Stimulated activated CD8-positive, alpha-beta memory T cell treated with anti-CD3 and anti-CD28 coated beads, Interleukin-15, amount 100 ng/mL, for 48 hours (primary cell): Measurements from ENCODE around the gene IPCEF1.

Experiments
- DNase-seq, 2 donors: peaks; one replicate each; pipeline ENCODE4 v3.0.0-alpha.2; 2020; ENCODE audit warnings: low read depth in 2 of 2

IPCEF1 gene

GRCh38 chr6:154371281-154371680 lies 14.7 kb upstream of the IPCEF1 start:
- no peak for DNase-seq

GRCh38 chr6:154370545-154370944 lies 13.9 kb upstream of the IPCEF1 start:
- no peak for DNase-seq

- DNase-seq, result no peak
Observed at GRCh38 chr6:154367839-154368695, 11.5 kb upstream of the IPCEF1 start.

GRCh38 chr6:154367336-154367735 lies 10.7 kb upstream of the IPCEF1 start:
- no peak for DNase-seq

DNA sequence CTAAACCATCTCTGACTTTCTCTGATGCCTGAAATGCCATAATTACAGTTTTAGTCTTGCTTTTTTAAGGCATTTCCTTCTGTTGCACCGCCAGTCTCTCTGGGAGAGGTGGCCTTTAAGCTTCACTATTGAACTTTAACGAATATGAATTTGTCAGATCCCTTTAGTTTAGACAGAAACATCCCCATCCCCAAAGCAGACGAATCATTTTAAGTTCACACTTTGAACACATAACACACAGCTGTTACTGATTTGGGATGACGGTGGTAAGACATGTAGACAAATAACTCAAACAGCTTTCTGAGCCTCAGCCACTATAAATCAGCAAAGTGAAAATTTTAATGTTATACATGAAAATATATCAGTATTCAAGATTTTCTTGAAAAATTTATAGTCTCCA lies 7.2 kb upstream of the IPCEF1 start:
- DNase-seq, result no peak

- no peak for DNase-seq
Observed at GRCh38 chr6:154361476-154361875, 4.9 kb upstream of the IPCEF1 start.

- DNase-seq, result no peak
Observed at GRCh38 chr6:154360476-154360875, 3.9 kb upstream of the IPCEF1 start.

DNA sequence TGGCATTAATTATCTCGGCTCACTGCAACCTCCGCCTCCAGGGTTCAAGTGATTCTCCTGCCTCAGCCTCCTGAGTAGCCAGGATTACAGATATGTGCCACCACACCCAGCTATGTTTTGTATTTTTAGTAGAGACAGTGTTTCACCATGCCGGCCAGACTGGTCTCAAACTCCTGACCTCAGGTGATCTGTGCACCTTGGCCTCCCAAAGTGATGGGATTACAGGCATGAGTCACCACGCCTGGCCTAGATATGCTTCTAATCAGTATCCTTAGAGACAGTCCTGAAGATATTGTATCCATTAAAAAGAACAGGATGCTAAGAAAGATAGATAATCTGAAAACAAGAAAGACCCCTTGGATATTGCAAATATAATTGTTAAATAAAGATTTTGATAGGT lies 3.1 kb upstream of the IPCEF1 start:
- DNase-seq, result no peak

GRCh38 chr6:154359161-154359574 lies 2.6 kb upstream of the IPCEF1 start:
- no peak for DNase-seq

DNA sequence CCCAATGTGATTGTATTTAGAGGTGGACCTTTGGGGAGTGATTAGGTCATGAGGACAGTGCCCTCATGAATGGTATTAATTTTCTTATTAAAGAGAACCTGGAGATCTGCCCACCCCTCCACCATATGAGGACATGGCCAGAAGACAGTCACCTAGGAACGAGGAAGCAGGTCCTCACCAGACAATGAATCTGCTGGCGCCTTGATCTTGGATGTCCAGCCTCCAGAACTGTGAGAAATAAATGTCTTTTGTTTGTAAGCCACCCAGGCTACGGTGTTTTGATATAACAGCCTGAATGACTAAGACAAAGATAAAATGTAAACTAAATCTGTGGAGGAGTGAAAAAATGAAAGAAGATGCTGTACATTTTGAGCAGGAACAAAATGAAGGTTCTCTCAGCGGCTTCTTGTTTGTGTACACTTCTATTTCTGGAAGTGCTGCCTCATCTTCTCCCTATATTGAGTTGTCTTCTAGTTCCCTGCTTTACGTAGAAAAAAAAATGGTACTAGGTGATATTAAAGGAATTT lies 1.5 kb upstream of the IPCEF1 start:
- no peak for DNase-seq

DNA sequence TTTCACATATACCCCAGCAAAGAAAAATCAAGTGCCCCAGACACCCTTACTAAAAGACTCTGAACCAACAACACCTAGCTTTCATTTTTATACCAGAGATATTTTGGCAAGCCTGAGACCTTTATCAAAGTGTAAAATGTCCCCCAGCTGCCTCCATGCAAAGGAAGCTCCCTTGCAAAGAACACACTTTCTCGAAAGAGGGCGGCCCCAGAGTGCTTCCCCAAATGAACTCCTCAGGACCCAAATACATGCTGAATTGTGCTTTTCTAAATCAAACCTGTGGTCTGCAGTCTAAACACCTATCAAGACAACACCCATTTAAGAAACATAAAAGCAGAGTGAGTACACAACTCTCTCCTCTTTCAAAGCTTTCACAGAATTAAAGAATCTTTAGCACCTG lies 490 bp downstream of the IPCEF1 start:
- no peak for DNase-seq

DNA sequence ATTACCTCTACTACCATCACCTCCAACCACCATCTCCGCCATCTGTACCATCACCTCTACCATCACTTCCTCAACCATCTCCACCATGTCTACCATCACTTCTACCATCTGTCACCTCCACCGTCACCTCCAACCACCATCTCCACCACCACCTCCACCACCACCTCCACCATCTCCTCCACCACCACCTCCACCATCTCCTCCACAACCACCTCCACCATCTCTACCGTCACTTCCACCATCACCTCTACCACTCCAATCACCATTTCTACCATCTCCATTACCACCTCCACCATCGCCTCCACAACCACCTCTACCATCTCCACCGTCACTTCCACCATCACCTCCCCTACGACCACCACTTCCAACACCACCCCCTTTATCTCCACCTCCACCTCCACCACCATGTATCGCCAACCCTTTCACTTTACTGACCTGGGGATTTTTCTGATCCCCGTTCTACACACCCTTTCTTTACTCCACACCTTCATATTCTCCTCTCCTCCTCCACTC lies 2.3 kb downstream of the IPCEF1 start:
- DNase-seq, result no peak

- no peak for DNase-seq
Observed at GRCh38 chr6:154353626-154354025, 3.0 kb downstream of the IPCEF1 start.

- DNase-seq, result peak; percentile 19 to 20
Observed at GRCh38 chr6:154352898-154353585, 3.6 kb downstream of the IPCEF1 start.

- DNase-seq, result no peak
Observed at GRCh38 chr6:154350293-154350692, 6.3 kb downstream of the IPCEF1 start.

DNA sequence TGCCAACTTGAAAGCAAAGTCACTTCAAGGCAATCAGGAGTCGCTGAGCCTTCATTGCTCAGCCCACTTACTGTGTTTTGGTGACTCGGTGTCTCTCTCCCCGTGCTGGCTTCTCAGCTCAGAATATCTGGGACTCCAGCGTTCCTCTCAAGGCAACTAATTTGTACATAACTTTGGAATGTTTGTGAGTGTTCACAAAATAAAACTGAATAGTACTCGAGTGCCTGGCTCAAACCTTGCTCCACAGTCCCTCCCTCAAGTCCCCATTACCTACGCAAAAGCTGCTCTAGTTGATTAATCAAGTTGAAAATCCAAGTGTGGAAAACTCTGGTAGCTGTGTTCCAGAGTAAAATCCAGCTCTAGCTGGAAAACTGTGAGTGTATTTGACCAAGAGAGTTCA lies 8.6 kb downstream of the IPCEF1 start:
- no peak for DNase-seq

DNA sequence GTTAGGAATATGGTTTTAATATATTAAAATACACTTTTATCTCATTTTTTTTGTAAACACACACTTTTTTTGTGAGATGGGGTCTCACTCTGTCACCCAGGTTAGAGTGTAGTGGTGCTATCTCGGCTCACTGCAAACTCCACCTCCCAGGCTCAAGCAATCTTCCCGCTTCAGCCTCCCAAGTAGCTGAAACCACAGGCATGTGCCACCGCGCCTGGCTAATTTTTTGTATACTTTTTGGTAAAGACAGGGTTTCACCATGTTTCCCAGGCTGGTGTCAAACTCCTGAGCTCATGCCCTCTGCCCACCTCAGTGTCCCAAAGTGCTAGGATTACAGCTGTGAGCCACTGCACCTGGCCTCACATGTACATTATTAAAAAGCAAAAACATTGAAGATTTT lies 10.8 kb downstream of the IPCEF1 start:
- DNase-seq, result no peak

- no peak for DNase-seq
Observed at GRCh38 chr6:154343473-154344308, 12.9 kb downstream of the IPCEF1 start.

GRCh38 chr6:154341871-154342270 lies 14.7 kb downstream of the IPCEF1 start:
- DNase-seq, result no peak

DNA sequence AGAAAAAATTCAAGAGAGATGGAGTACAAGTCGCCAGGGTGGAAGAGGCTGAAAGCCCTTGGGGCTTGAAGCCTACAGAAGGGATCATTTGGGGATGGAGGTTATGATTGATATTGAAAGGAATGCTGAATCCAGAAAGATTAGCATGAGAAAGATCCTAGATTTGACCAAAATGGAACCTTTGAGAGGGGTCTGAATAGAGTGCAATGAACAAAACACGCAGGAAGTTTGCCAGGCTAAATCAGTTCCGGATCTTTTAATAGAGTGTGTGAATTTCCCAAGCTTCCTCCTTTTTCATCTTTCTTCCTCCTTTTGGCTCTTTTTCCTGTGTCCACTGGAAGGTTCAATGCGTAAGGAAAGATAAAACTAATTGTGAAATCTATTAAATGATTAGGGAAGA lies 15.3 kb downstream of the IPCEF1 start:
- no peak for DNase-seq

DNA sequence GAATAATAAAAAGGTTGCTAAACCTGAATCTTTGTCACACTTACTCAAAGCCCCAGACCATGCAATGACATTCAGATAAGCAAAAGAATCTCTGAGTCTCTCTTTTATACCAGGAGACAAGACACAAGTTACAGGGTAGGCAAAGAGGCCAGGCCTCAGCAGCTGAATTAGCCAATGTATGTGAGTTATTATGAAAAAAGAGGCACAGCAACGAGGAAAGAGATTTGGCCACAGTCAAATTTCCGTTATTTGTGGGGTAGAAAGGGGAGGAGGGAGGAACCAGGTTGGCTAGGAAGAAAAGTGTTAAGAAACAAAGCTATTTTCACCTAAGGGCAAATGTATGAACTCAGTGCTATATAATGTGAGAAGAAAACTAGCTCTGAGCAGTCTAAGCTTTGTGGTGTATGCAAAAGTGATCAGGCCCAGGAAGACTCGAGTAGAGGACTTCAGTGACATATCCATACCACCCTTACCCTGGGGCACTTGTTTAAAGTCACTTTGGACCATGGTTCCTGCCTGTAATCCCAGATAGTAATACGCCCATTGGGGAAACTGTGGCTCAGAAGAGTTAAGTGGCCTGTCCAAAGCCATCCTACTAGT lies 19.1 kb downstream of the IPCEF1 start:
- no peak for DNase-seq
